Panc1 (cell line): ENCODE data around the gene SND1. TPM values are rescaled to one million over a fixed set of nuclear protein-coding genes. Genes with fewer than 3 reads are reported as not detected.

Experiments used
- ATAC-seq: fragments of 200-7000 bp; cut with Tn5 transposase; 2 replicates; pipeline ENCODE4 v1.9.1; 2020; ENCODE audit warnings: mild to moderate bottlenecking, moderate library complexity
- BruUV-seq: library from RNA; stranded (reverse); fragments of 400-500 nt; replicated peaks from 2 replicates; lab custom pipeline; 2021; lab: Mats Ljungman, UMichigan
- CTCF ChIA-PET: fragments of 300-600 bp; sonication (Branson Sonifier 250); formaldehyde crosslinking; loops from one replicate; lab custom pipeline; 2022; ENCODE audit warnings: antibody characterized with exemption; lab: Charles Lee
- POLR2A ChIA-PET: fragments of 300-600 bp; sonication (Branson Sonifier 250); formaldehyde crosslinking; loops from one replicate; lab custom pipeline; 2022; ENCODE audit warnings: antibody characterized with exemption; lab: Charles Lee
- DNase-seq: peaks from one replicate; pipeline ENCODE4 v3.0.0-alpha.2; 2010; ENCODE audit warnings: low read depth, low spot score
- H3K27ac ChIP-seq: 2 replicates; pipeline ENCODE4 v1.5.1; 2011; ENCODE audit warnings: mild to moderate bottlenecking, low read length, inconsistent platforms
- H3K27me3 ChIP-seq: fragments of 200-500 bp; sonication (Bioruptor generic); 2 replicates; pipeline ENCODE4 v1.6.0; 2014; ENCODE audit warnings: low read length, inconsistent platforms; ENCODE audit not compliant: control insufficient read depth, insufficient read depth
- H3K36me3 ChIP-seq: fragments of 200-500 bp; sonication (Bioruptor generic); 2 replicates; pipeline ENCODE4 v1.5.1; 2014; ENCODE audit warnings: inconsistent platforms, mild to moderate bottlenecking, low read length, moderate library complexity; ENCODE audit not compliant: control insufficient read depth, insufficient read depth
- H3K4me1 ChIP-seq: 2 replicates; pipeline ENCODE4 v1.5.1; 2011; ENCODE audit warnings: inconsistent platforms, mild to moderate bottlenecking, low read length, moderate library complexity; ENCODE audit not compliant: control insufficient read depth, insufficient read depth
- H3K4me3 ChIP-seq, 2 experiments: 2 replicates each; pipeline ENCODE4 v1.5.1; 2011 to 2012; ENCODE audit warnings: low read depth in 2 of 2, low read length in 2 of 2, mild to moderate bottlenecking in 2 of 2, inconsistent platforms in 1 of 2, moderate library complexity in 1 of 2
- H3K9me3 ChIP-seq: fragments of 200-500 bp; sonication (Bioruptor generic); 2 replicates; pipeline ENCODE4 v1.5.1; 2014; ENCODE audit warnings: low read depth, mild to moderate bottlenecking, inconsistent platforms, low read length, moderate library complexity; ENCODE audit not compliant: control insufficient read depth, insufficient read depth
- POLR2AphosphoS5 ChIP-seq: IDR thresholded peaks from 2 replicates; pipeline ENCODE4 v1.6.1; 2012; ENCODE audit warnings: mild to moderate bottlenecking, low read depth, low read length, moderate library complexity
- SIN3A ChIP-seq: IDR thresholded peaks from 2 replicates; pipeline ENCODE4 v1.6.1; 2012; ENCODE audit warnings: low read depth, mild to moderate bottlenecking, low read length, moderate library complexity, borderline replicate concordance; ENCODE audit not compliant: insufficient read depth
- TCF7L2 ChIP-seq: IDR thresholded peaks from 2 replicates; pipeline ENCODE4 v1.6.1; 2011; ENCODE audit warnings: mild to moderate bottlenecking, low read depth, low read length, inconsistent platforms
- in situ Hi-C: cut with HindIII; loops from 2 replicates; pipeline ENCODE4 v1.10.0; 2016; ENCODE audit warnings: low sequenced_read_pairs, low pct_unique_long_range_greater_than_20kb
- intact Hi-C: fragments of 100-400 bp; cut with micrococcal nuclease; formaldehyde crosslinking; loops from one replicate; pipeline ENCODE4 v1.10.0; 2022; ENCODE audit not compliant: unreplicated experiment
- total RNA-seq: library from RNA; stranded (reverse); gene quantifications from one replicate; pipeline ENCODE4 v1.2.1, GENCODE V29; 2021; ENCODE audit not compliant: unreplicated experiment
- TF ChIP-seq, protein P1 (sequence below), 2 experiments: IDR thresholded peaks; 2 replicates each; pipeline ENCODE4 v1.6.1; 2011 to 2012; ENCODE audit warnings: low read depth in 2 of 2, control low read depth in 1 of 2, low read length in 1 of 2, mild to moderate bottlenecking in 1 of 2, moderate library complexity in 1 of 2; ENCODE audit not compliant: insufficient read depth in 1 of 2
- TF ChIP-seq, protein P2 (sequence below): fragments of 450-650 bp; IDR thresholded peaks from 2 replicates; pipeline ENCODE4 v1.5.1; 2017; ENCODE audit warnings: mild to moderate bottlenecking

Gene SND1
- total RNA-seq, 1 experiment from 2014 or later, result 176 TPM

DNA sequence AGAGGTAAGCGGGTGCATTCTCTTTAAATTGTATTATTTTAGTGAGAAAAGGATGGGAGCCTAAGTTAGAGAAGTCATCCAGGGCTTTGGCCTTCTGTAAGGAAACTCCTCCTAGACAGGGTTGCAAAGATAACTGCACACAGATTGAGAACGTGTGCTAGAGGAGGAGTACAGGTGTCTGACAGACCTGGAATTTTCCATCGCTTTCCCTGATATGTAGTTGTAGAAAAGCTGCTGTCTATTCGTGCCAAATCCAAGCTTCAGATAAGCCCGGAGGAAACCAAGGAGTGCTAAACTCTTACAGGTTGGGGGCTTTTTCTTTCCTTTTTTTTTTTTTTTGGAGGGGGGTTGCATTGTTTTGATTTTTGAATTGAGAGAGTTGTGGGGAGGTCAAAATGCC is 356.1 kb downstream of the SND1 start:
- intact Hi-C loops (no loop called here), in situ Hi-C loops (no loop called here)
- H3K27ac ChIP-seq, result no peak overlapping the region
- CTCF ChIA-PET, result no interaction called here
- no peak overlapping the region for H3K4me3 ChIP-seq
- TF ChIP-seq TCF7L2 (no peak), POLR2AphosphoS5 (no peak), SIN3A (no peak)
- TF ChIP-seq, protein P1, sequence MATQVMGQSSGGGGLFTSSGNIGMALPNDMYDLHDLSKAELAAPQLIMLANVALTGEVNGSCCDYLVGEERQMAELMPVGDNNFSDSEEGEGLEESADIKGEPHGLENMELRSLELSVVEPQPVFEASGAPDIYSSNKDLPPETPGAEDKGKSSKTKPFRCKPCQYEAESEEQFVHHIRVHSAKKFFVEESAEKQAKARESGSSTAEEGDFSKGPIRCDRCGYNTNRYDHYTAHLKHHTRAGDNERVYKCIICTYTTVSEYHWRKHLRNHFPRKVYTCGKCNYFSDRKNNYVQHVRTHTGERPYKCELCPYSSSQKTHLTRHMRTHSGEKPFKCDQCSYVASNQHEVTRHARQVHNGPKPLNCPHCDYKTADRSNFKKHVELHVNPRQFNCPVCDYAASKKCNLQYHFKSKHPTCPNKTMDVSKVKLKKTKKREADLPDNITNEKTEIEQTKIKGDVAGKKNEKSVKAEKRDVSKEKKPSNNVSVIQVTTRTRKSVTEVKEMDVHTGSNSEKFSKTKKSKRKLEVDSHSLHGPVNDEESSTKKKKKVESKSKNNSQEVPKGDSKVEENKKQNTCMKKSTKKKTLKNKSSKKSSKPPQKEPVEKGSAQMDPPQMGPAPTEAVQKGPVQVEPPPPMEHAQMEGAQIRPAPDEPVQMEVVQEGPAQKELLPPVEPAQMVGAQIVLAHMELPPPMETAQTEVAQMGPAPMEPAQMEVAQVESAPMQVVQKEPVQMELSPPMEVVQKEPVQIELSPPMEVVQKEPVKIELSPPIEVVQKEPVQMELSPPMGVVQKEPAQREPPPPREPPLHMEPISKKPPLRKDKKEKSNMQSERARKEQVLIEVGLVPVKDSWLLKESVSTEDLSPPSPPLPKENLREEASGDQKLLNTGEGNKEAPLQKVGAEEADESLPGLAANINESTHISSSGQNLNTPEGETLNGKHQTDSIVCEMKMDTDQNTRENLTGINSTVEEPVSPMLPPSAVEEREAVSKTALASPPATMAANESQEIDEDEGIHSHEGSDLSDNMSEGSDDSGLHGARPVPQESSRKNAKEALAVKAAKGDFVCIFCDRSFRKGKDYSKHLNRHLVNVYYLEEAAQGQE (IDR thresholded peaks at IDR 0.05; ENCODE audit: insufficient read depth in 1 of 2, low read depth in 2 of 2, low read length in 1 of 2), result no peak
- TF ChIP-seq, protein P2, sequence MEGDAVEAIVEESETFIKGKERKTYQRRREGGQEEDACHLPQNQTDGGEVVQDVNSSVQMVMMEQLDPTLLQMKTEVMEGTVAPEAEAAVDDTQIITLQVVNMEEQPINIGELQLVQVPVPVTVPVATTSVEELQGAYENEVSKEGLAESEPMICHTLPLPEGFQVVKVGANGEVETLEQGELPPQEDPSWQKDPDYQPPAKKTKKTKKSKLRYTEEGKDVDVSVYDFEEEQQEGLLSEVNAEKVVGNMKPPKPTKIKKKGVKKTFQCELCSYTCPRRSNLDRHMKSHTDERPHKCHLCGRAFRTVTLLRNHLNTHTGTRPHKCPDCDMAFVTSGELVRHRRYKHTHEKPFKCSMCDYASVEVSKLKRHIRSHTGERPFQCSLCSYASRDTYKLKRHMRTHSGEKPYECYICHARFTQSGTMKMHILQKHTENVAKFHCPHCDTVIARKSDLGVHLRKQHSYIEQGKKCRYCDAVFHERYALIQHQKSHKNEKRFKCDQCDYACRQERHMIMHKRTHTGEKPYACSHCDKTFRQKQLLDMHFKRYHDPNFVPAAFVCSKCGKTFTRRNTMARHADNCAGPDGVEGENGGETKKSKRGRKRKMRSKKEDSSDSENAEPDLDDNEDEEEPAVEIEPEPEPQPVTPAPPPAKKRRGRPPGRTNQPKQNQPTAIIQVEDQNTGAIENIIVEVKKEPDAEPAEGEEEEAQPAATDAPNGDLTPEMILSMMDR, result no peak
- H3K27me3 ChIP-seq, result no peaks in the 10 kb centered on the region
- ATAC-seq (no peak), DNase-seq (no peak)
- POLR2A ChIA-PET, result no interaction called here
- H3K36me3 ChIP-seq, result no peaks in the 10 kb centered on the region; the same call in 1 of the 2 replicates
- no peaks in the 10 kb centered on the region for H3K4me1 ChIP-seq
- TSS peak; percentile 49 for BruUV-seq
- H3K9me3 ChIP-seq, result no peaks in the 10 kb centered on the region

DNA sequence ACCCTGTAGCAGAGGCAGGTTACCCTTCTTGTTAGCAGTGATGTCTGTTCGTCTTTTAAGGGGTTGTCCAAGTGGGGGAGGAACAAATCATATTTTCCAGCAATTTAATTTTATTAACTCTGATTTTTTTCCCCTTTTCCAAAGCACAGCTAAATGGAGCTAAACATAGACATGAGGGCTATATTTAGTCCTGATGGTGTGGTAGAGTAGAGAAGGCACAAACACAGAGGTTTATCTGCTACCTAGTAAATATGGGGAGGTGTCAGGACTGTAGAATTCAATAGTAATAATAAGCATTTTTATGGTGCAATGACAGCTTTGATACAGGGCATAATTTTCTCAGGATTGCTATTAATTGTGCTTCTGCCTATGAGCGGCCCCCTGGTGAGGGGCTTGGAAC is 356.8 kb downstream of the SND1 start:
- Histone ChIP-seq H3K9me3 (no peaks in the 10 kb centered on the region), H3K4me1 (no peaks in the 10 kb centered on the region), H3K27me3 (no peaks in the 10 kb centered on the region), H3K4me3 (no peak overlapping the region), H3K36me3 (no peaks in the 10 kb centered on the region; the same call in 1 of the 2 replicates), H3K27ac (no peak overlapping the region)
- BruUV-seq, result no TSS peak
- intact Hi-C loops (no loop called here), in situ Hi-C loops (no loop called here)
- TF ChIP-seq POLR2AphosphoS5 (no peak), SIN3A (no peak), TCF7L2 (no peak)
- TF ChIP-seq, protein P2, result no peak
- TF ChIP-seq, protein P1 (IDR thresholded peaks at IDR 0.05; ENCODE audit: insufficient read depth in 1 of 2, low read depth in 2 of 2, low read length in 1 of 2), result no peak
- ChIA-PET POLR2A (no interaction called here), CTCF (no interaction called here)
- ATAC-seq (no peak), DNase-seq (no peak)
